Right lobe of liver (tissue), 4 donors: ENCODE measurements around the gene SLC8A1.

Experiments
- POLR2A ChIP-seq: fragments of 450-650 bp; IDR thresholded peaks from one replicate; pipeline ENCODE4 v1.6.1; 2017; ENCODE audit warnings: antibody characterized with exemption, mild to moderate bottlenecking
- TF ChIP-seq, protein P1 (sequence below), 4 donors: fragments of 200-600 bp in 3 of 4; fragments of 450-650 bp in 1 of 4; IDR thresholded peaks; one replicate each; pipeline versions ENCODE4 v1.5.1 to v1.8.0; 2016 to 2022; ENCODE audit warnings: antibody characterized with exemption in 4 of 4, mild to moderate bottlenecking in 2 of 4
- donor health status: DM: no; HTN: no; CAD: no.
- donor health status: DM: no; HTN: no; CAD: no.
- donor health status: DM: no; HTN: yes; CAD: no.

DNA sequence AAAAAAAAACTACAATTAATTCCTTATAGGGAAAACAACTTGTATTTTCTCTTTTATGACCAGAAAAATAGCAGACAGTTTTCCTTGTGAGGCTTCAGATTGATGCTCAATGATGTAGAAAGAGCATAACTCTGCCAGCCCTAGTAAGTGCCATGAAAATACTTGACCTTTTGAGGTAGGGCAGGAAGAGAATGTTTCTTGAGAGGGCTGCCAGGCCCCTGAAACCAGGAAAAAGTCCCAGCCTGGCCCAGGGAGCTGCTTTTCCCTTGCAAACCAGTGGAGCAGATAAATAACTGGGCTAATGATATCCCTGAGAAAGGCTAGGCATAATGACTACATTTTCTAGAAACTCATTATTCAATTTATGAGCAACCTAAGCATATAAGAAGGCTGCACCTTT, 126.8 kb downstream of the SLC8A1 start:
- TF ChIP-seq, protein P1, sequence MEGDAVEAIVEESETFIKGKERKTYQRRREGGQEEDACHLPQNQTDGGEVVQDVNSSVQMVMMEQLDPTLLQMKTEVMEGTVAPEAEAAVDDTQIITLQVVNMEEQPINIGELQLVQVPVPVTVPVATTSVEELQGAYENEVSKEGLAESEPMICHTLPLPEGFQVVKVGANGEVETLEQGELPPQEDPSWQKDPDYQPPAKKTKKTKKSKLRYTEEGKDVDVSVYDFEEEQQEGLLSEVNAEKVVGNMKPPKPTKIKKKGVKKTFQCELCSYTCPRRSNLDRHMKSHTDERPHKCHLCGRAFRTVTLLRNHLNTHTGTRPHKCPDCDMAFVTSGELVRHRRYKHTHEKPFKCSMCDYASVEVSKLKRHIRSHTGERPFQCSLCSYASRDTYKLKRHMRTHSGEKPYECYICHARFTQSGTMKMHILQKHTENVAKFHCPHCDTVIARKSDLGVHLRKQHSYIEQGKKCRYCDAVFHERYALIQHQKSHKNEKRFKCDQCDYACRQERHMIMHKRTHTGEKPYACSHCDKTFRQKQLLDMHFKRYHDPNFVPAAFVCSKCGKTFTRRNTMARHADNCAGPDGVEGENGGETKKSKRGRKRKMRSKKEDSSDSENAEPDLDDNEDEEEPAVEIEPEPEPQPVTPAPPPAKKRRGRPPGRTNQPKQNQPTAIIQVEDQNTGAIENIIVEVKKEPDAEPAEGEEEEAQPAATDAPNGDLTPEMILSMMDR (IDR thresholded peaks at IDR 0.05): no peak
- TF ChIP-seq POLR2A: no peak
